GM23248 (cell line): ENCODE results near the gene C17orf113. TPM values are rescaled to one million over a fixed set of nuclear protein-coding genes. Genes with fewer than 3 reads are reported as not detected.

Source experiments
- DNase-seq: peaks from one replicate; pipeline ENCODE4 v3.0.0-alpha.2; 2015
- H2AFZ ChIP-seq: fragments of 200-600 bp; sonication (generic); 2 replicates; pipeline ENCODE4 v1.6.1; 2016; ENCODE audit warnings: antibody characterized with exemption
- H3F3A ChIP-seq: fragments of 200-600 bp; sonication (generic); 2 replicates; pipeline ENCODE4 v1.6.1; 2016; ENCODE audit warnings: mild to moderate bottlenecking, antibody characterized with exemption, mixed run types; ENCODE audit not compliant: insufficient read depth
- H3K27ac ChIP-seq: fragments of 200-600 bp; sonication (generic); 2 replicates; pipeline ENCODE4 v1.5.1; 2016; ENCODE audit warnings: mild to moderate bottlenecking
- H3K27me3 ChIP-seq: fragments of 200-600 bp; sonication (generic); replicated peaks from 2 replicates; pipeline ENCODE4 v1.6.1; 2016; ENCODE audit warnings: mild to moderate bottlenecking; ENCODE audit not compliant: insufficient read depth
- H3K36me3 ChIP-seq: fragments of 200-600 bp; sonication (generic); 2 replicates; pipeline ENCODE4 v1.6.1; 2016; ENCODE audit warnings: low read depth, mild to moderate bottlenecking
- H3K4me1 ChIP-seq: fragments of 200-600 bp; sonication (generic); 2 replicates; pipeline ENCODE4 v1.6.1; 2016; ENCODE audit warnings: mild to moderate bottlenecking; ENCODE audit not compliant: insufficient read depth
- H3K4me2 ChIP-seq: fragments of 200-600 bp; sonication (generic); one replicate; pipeline ENCODE4 v1.6.1; 2016; ENCODE audit warnings: mild to moderate bottlenecking; ENCODE audit not compliant: unreplicated experiment
- H3K4me3 ChIP-seq: fragments of 200-600 bp; sonication (generic); 2 replicates; pipeline ENCODE4 v1.5.1; 2016; ENCODE audit warnings: mild to moderate bottlenecking
- H3K79me2 ChIP-seq: fragments of 200-600 bp; sonication (generic); 2 replicates; pipeline ENCODE4 v1.6.1; 2016; ENCODE audit warnings: mild to moderate bottlenecking; ENCODE audit not compliant: insufficient read depth
- H3K9ac ChIP-seq: fragments of 200-600 bp; sonication (generic); 2 replicates; pipeline ENCODE4 v1.6.1; 2016; ENCODE audit warnings: mild to moderate bottlenecking
- H3K9me2 ChIP-seq: fragments of 200-600 bp; sonication (generic); 2 replicates; pipeline ENCODE4 v1.6.1; 2016; ENCODE audit warnings: mixed run types, mild to moderate bottlenecking, moderate library complexity; ENCODE audit not compliant: insufficient read depth
- H3K9me3 ChIP-seq: fragments of 200-600 bp; sonication (generic); one replicate; pipeline ENCODE4 v1.6.1; 2017; ENCODE audit warnings: low read depth
- H4K20me1 ChIP-seq: fragments of 200-600 bp; sonication (generic); 2 replicates; pipeline ENCODE4 v1.6.0; 2016; ENCODE audit not compliant: insufficient read depth
- EZH2 ChIP-seq: fragments of 200-600 bp; sonication (generic); IDR thresholded peaks from 2 replicates; pipeline ENCODE4 v1.6.1; 2018; ENCODE audit warnings: antibody characterized with exemption, mild to moderate bottlenecking; ENCODE audit not compliant: insufficient read depth, poor library complexity, severe bottlenecking
- EZH2phosphoT487 ChIP-seq: fragments of 200-600 bp; sonication (generic); IDR thresholded peaks from 2 replicates; pipeline ENCODE4 v1.6.1; 2018; ENCODE audit warnings: antibody characterized with exemption, moderate library complexity, mild to moderate bottlenecking, low read depth; ENCODE audit not compliant: insufficient read depth
- WGBS, 2 experiments: methylation state at CpG; one replicate each; pipeline ENCODE4 v1.1.6; 2015 to 2017; ENCODE audit warnings: low lambda C conversion rate in 2 of 2, low coverage in 1 of 2; ENCODE audit errors: missing lambda C conversion rate in 2 of 2; 5-methylcytosine and 5-hydroxymethylcytosine counted together
- in situ Hi-C: fragments of 300-500 bp; cut with MboI; formaldehyde crosslinking; loops from 2 replicates; pipeline ENCODE4 v1.15.0; 2020
- polyA plus RNA-seq: library from polyadenylated mRNA; unstranded; fragments of >200 nt; fragmentation: Nextera tagmentation; extraction: Ambion mirVana; gene quantifications from 2 replicates; pipeline ENCODE4 v1.2.1, GENCODE V29; 2016
- total RNA-seq: library from RNA; depleted of rRNA; stranded (reverse); fragments of >200 nt; shearing (Covaris generic); gene quantifications from 2 replicates; pipeline ENCODE4 v1.2.3, GENCODE V29; 2014

Gene C17orf113
- total and polyA plus RNA-seq, 2 experiments from 2014 or later = not detected

GRCh38 chr17:42027961-42028790, 22.2 kb downstream of the C17orf113 start:
- no peak for TF ChIP-seq EZH2
- no peak for TF ChIP-seq EZH2phosphoT487
- no peaks in the 10 kb centered on the region; the same call in 1 of the 2 replicates for H3K36me3 ChIP-seq
- in situ Hi-C loops = no loop called here
- H3K9me3 ChIP-seq = no peaks in the 10 kb centered on the region
- no peaks in the 10 kb centered on the region for H4K20me1 ChIP-seq
- no peak overlapping the region for H3K4me2 ChIP-seq
- no peaks in the 10 kb centered on the region for H3K79me2 ChIP-seq
- no peaks in the 10 kb centered on the region for H3K27me3 ChIP-seq
- H3K9me2 ChIP-seq = no peaks in the 10 kb centered on the region
- WGBS, 2 experiments = 43 to 45% methylated on average over 19 of the region's 19 CpGs
- DNase-seq = peak; percentile 44
- H3K27ac ChIP-seq = no peak overlapping the region
- H3K4me1 ChIP-seq = peaks cover 8% of the 10 kb centered on the region
- peaks cover 24% of the 10 kb centered on the region for H3F3A ChIP-seq
- no peak overlapping the region for H2AFZ ChIP-seq
- H3K4me3 ChIP-seq = no peak overlapping the region
- no peak overlapping the region for H3K9ac ChIP-seq

- 69 to 73% methylated on average over 5 of the region's 5 CpGs for WGBS, 2 experiments
- H3F3A ChIP-seq = peaks cover 28% of the 10 kb centered on the region
- H3K36me3 ChIP-seq = no peaks in the 10 kb centered on the region; the same call in 1 of the 2 replicates
- no peaks in the 10 kb centered on the region for H3K9me3 ChIP-seq
- in situ Hi-C loops = no loop called here
- H3K4me1 ChIP-seq = peaks cover 8% of the 10 kb centered on the region
- TF ChIP-seq EZH2 = no peak
- no peak for TF ChIP-seq EZH2phosphoT487
- no peak for DNase-seq
- H3K9ac ChIP-seq = no peak overlapping the region
- H4K20me1 ChIP-seq = no peaks in the 10 kb centered on the region
- H2AFZ ChIP-seq = no peak overlapping the region
- no peaks in the 10 kb centered on the region for H3K79me2 ChIP-seq
- no peak overlapping the region for H3K4me2 ChIP-seq
- H3K27ac ChIP-seq = no peak overlapping the region
- H3K9me2 ChIP-seq = no peaks in the 10 kb centered on the region
- no peak overlapping the region for H3K4me3 ChIP-seq
- no peaks in the 10 kb centered on the region for H3K27me3 ChIP-seq
These were observed 22.9 kb downstream of the C17orf113 start for GRCh38 chr17:42027590-42027889.

- Histone ChIP-seq H4K20me1 (no peaks in the 10 kb centered on the region), H3K4me3 (no peak overlapping the region), H3K79me2 (0 out of 2 replicates have a peak, but pooled peaks cover under 1% of the 10 kb centered on the region), H2AFZ (no peak overlapping the region), H3K4me2 (no peak overlapping the region), H3K9me2 (no peaks in the 10 kb centered on the region), H3K27ac (no peak overlapping the region), H3K9ac (no peak overlapping the region), H3K9me3 (no peaks in the 10 kb centered on the region), H3K27me3 (no peaks in the 10 kb centered on the region), H3K4me1 (peaks cover 8% of the 10 kb centered on the region), H3K36me3 (no peaks in the 10 kb centered on the region; the same call in 1 of the 2 replicates), H3F3A (peaks cover 28% of the 10 kb centered on the region)
- 41 to 44% methylated on average over 16 to 17 of the region's 17 CpGs for WGBS, 2 experiments
- DNase-seq = no peak
- in situ Hi-C loops = no loop called here
- TF ChIP-seq EZH2 = no peak
- TF ChIP-seq EZH2phosphoT487 = no peak
These were observed 23.4 kb downstream of the C17orf113 start for GRCh38 chr17:42026857-42027589.

- no peaks in the 10 kb centered on the region for H3K9me3 ChIP-seq
- in situ Hi-C loops = no loop called here
These were observed 24.5 kb downstream of the C17orf113 start for GRCh38 chr17:42025936-42026335.

More at GRCh38 chr17:42025936-42026335, 24.5 kb downstream of the C17orf113 start:
- Histone ChIP-seq H3K4me1 (peaks cover 13% of the 10 kb centered on the region), H3K27me3 (no peaks in the 10 kb centered on the region), H3K4me3 (no peak overlapping the region), H4K20me1 (no peaks in the 10 kb centered on the region), H2AFZ (no peak overlapping the region), H3K36me3 (no peaks in the 10 kb centered on the region; the same call in 1 of the 2 replicates), H3K79me2 (peaks cover 11% of the 10 kb centered on the region), H3K9me2 (no peaks in the 10 kb centered on the region), H3K27ac (no peak overlapping the region), H3K9ac (no peak overlapping the region), H3K4me2 (no peak overlapping the region), H3F3A (peaks cover 28% of the 10 kb centered on the region)
- whole genome bisulfite sequencing, 2 experiments = 82 to 90% methylated on average over 3 of the region's 3 CpGs
- no peak for DNase-seq
- TF ChIP-seq EZH2 (no peak), EZH2phosphoT487 (no peak)
